HUES64 (cell line): Measurements from ENCODE around the gene MRC2.
"Not testable (repeated sequence)": the region's sequence is repeated elsewhere in the genome, so short reads cannot be mapped to it uniquely, and the experiment has no call there.

Experiments
- H3K27ac ChIP-seq: 2 replicates; pipeline ENCODE4 v1.7.0; 2013; ENCODE audit warnings: low read depth, low read length, inconsistent platforms
- H3K27me3 ChIP-seq: 2 replicates; pipeline ENCODE4 v1.6.1; 2013; ENCODE audit warnings: mild to moderate bottlenecking, low read length; ENCODE audit not compliant: insufficient read depth
- H3K36me3 ChIP-seq: 2 replicates; pipeline ENCODE4 v1.6.1; 2013; ENCODE audit warnings: mild to moderate bottlenecking, low read length; ENCODE audit not compliant: insufficient read depth
- H3K4me1 ChIP-seq: 2 replicates; pipeline ENCODE4 v1.6.1; 2013; ENCODE audit warnings: mild to moderate bottlenecking, low read length, moderate library complexity; ENCODE audit not compliant: insufficient read depth
- H3K4me3 ChIP-seq: 2 replicates; pipeline ENCODE4 v1.5.1; 2013; ENCODE audit warnings: mild to moderate bottlenecking, low read length, moderate library complexity
- H3K9ac ChIP-seq: 2 replicates; pipeline ENCODE4 v1.6.1; 2013; ENCODE audit warnings: mild to moderate bottlenecking, low read depth, low read length
- H3K9me3 ChIP-seq: 2 replicates; pipeline ENCODE4 v1.6.1; 2013; ENCODE audit warnings: low read depth, low read length; ENCODE audit not compliant: insufficient read depth
- WGBS: fragments of 150-250, 120-280 bp; methylation state at CpG from one replicate; pipeline ENCODE4 v1.1.7; 2013; ENCODE audit warnings: missing lambda C conversion rate; 5-methylcytosine and 5-hydroxymethylcytosine counted together

Gene MRC2

GRCh38 chr17:62687997-62688396 is 60.5 kb downstream of the MRC2 start:
- H3K9me3 ChIP-seq = no peaks in the 10 kb centered on the region
- no peaks in the 10 kb centered on the region for H3K4me1 ChIP-seq
- no peak overlapping the region for H3K4me3 ChIP-seq
- H3K36me3 ChIP-seq = peaks cover 26% of the 10 kb centered on the region
- no peaks in the 10 kb centered on the region for H3K27me3 ChIP-seq
- WGBS = 98% methylated on average over 4 of the region's 4 CpGs
- no peak overlapping the region for H3K27ac ChIP-seq
- no peak overlapping the region for H3K9ac ChIP-seq

- no peaks in the 10 kb centered on the region for H3K27me3 ChIP-seq
- H3K4me1 ChIP-seq = no peaks in the 10 kb centered on the region
- H3K4me3 ChIP-seq = no peak overlapping the region
- peaks cover 23% of the 10 kb centered on the region for H3K36me3 ChIP-seq
- no peak overlapping the region for H3K9ac ChIP-seq
- 94% methylated on average over 11 of the region's 11 CpGs for WGBS
- no peaks in the 10 kb centered on the region for H3K9me3 ChIP-seq
- no peak overlapping the region for H3K27ac ChIP-seq
Observed at GRCh38 chr17:62688398-62689160, 61.1 kb downstream of the MRC2 start.

GRCh38 chr17:62689441-62690167 is 62.1 kb downstream of the MRC2 start:
- no peak overlapping the region for H3K27ac ChIP-seq
- H3K9ac ChIP-seq = no peak overlapping the region
- no peaks in the 10 kb centered on the region for H3K9me3 ChIP-seq
- no peaks in the 10 kb centered on the region for H3K27me3 ChIP-seq
- no peak overlapping the region for H3K4me3 ChIP-seq
- peaks cover 13% of the 10 kb centered on the region for H3K36me3 ChIP-seq
- no peaks in the 10 kb centered on the region for H3K4me1 ChIP-seq
- WGBS = 90% methylated on average over 37 of the region's 37 CpGs

GRCh38 chr17:62690168-62690897 is 62.9 kb downstream of the MRC2 start:
- no peak overlapping the region for H3K27ac ChIP-seq

GRCh38 chr17:62691589-62691915 is 64.1 kb downstream of the MRC2 start:
- H3K4me3 ChIP-seq, H3K4me1 ChIP-seq, H3K9ac ChIP-seq, H3K9me3 ChIP-seq, H3K27me3 ChIP-seq, H3K27ac ChIP-seq, H3K36me3 ChIP-seq: not testable (repeated sequence)
- 93% methylated on average over 8 of the region's 8 CpGs for WGBS

More at GRCh38 chr17:62690168-62690897, 62.9 kb downstream of the MRC2 start:
- Histone ChIP-seq H3K4me1 (no peaks in the 10 kb centered on the region), H3K4me3 (no peak overlapping the region), H3K27me3 (no peaks in the 10 kb centered on the region), H3K36me3 (peaks cover 6% of the 10 kb centered on the region; the same call in 1 of the 2 replicates), H3K9ac (no peak overlapping the region), H3K9me3 (no peaks in the 10 kb centered on the region)
- 90% methylated on average over 19 of the region's 19 CpGs for WGBS

- Histone ChIP-seq H3K27me3 (no peaks in the 10 kb centered on the region), H3K36me3 (peaks cover 3% of the 10 kb centered on the region; the same call in 1 of the 2 replicates), H3K27ac (no peak overlapping the region), H3K9ac (no peak overlapping the region), H3K9me3 (no peaks in the 10 kb centered on the region), H3K4me1 (no peaks in the 10 kb centered on the region), H3K4me3 (no peak overlapping the region)
- WGBS = 94% methylated on average over 20 of the region's 20 CpGs
Observed at GRCh38 chr17:62692159-62692651, 64.7 kb downstream of the MRC2 start.

- WGBS = 87% methylated on average over 14 of the region's 14 CpGs
- H3K27me3 ChIP-seq = no peaks in the 10 kb centered on the region
- H3K9ac ChIP-seq = no peak overlapping the region
- no peak overlapping the region for H3K4me3 ChIP-seq
- no peak overlapping the region for H3K27ac ChIP-seq
- H3K4me1 ChIP-seq = no peaks in the 10 kb centered on the region
- peaks cover 3% of the 10 kb centered on the region; the same call in 1 of the 2 replicates for H3K36me3 ChIP-seq
- H3K9me3 ChIP-seq = no peaks in the 10 kb centered on the region
Observed at GRCh38 chr17:62692721-62693431, 65.4 kb downstream of the MRC2 start.

GRCh38 chr17:62693616-62694409 is 66.3 kb downstream of the MRC2 start:
- no peak overlapping the region for H3K4me3 ChIP-seq
- no peaks in the 10 kb centered on the region for H3K9me3 ChIP-seq
- H3K27me3 ChIP-seq = no peaks in the 10 kb centered on the region
- H3K9ac ChIP-seq = no peak overlapping the region
- H3K4me1 ChIP-seq = no peaks in the 10 kb centered on the region
- no peak overlapping the region for H3K27ac ChIP-seq
- 0 out of 2 replicates have a peak, but pooled peaks cover 3% of the 10 kb centered on the region for H3K36me3 ChIP-seq
- 91% methylated on average over 19 of the region's 19 CpGs for WGBS

GRCh38 chr17:62695093-62695738 is 67.7 kb downstream of the MRC2 start:
- H3K36me3 ChIP-seq, H3K9ac ChIP-seq, H3K27me3 ChIP-seq, H3K4me1 ChIP-seq, H3K9me3 ChIP-seq, H3K27ac ChIP-seq, H3K4me3 ChIP-seq: not testable (repeated sequence)
- WGBS = 92% methylated on average over 5 of the region's 5 CpGs

- peaks cover 2% of the 10 kb centered on the region; the same call in 1 of the 2 replicates for H3K27me3 ChIP-seq
- H3K4me3 ChIP-seq = no peak overlapping the region
- no peaks in the 10 kb centered on the region for H3K9me3 ChIP-seq
- no peak overlapping the region for H3K9ac ChIP-seq
- 91% methylated on average over 10 of the region's 10 CpGs for WGBS
- no peaks in the 10 kb centered on the region for H3K4me1 ChIP-seq
- no peaks in the 10 kb centered on the region for H3K36me3 ChIP-seq
- no peak overlapping the region for H3K27ac ChIP-seq
Observed at GRCh38 chr17:62696256-62696655, 68.8 kb downstream of the MRC2 start.
